Measurements from ENCODE around the gene SPR.

- TF ChIP-seq DNMT1 (IDR thresholded peaks at IDR 0.05) (no peak), ZNF76 (CRISPR knock-in tag; IDR thresholded peaks at IDR 0.05; ENCODE audit: borderline replicate concordance) (no peak), MEF2A (IDR thresholded peaks at IDR 0.05; ENCODE audit: control insufficient read depth, low read depth, low read length) (no peak), SRF (CRISPR knock-in tag; IDR thresholded peaks at IDR 0.05) (no peak), PRPF4 (IDR thresholded peaks at IDR 0.05; ENCODE audit: insufficient read depth, low read depth, low read length, poor library complexity, severe bottlenecking) (no peak), CHD2 (IDR thresholded peaks at IDR 0.05; ENCODE audit: low read depth, low read length) (no peak)
Measured at GRCh38 chr2:72847534-72848315, 39.5 kb upstream of the SPR start.

Data from K562 (cell line).